GM15510 (cell line): ENCODE results near the gene PA2G4.

Experiments
- POLR2A ChIP-seq: IDR thresholded peaks from 3 replicates; pipeline ENCODE4 v1.6.1; 2011; ENCODE audit warnings: borderline replicate concordance; ENCODE audit not compliant: insufficient read length; ENCODE audit errors: extremely low read depth

Gene PA2G4

DNA sequence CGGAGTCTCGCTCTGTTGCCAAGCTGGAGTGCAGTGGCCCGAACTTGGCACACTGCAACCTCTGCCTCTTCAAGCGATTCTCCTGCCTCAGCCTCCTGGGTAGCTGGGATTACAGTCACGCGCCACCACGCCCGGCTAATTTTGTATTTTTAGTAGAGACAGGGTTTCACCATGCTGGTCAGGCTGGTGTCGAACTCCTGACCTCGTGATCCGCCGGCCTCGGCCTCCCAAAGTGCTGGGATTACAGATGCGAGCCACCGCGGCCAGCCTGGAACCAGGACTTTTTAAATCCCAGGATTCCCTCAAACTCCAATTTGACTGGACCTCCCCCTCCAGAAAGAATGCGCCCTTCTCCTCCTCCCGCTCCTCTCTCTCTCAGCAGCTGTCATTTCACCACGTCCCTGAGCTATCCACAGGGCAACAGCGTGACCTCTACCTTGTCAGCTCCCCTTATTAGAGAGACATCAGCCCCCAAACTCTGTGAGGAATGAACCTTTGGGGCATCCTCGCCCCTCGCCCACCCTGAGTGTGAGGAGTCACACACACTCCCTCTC, 25.7 kb downstream of the PA2G4 start:
- TF ChIP-seq POLR2A, result no peak

DNA sequence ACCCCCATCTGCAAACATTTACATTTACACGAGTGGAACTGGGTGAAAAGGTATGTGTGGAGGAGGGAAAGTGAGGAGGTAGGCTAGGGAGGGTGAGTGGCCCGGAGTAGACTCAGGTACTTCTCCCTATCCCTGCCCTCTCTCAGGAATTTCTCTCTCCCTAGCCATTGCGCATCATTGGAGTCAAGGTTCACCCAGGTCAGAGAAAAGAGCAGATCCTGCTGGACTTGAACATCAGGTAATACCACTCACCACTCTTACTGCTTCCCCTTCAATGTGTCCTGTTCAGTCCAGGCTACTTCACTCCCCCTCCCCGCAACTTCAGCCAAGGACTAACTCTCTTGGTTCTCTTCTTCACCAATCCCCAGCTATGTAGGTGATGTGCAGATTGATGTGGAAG, 26.5 kb downstream of the PA2G4 start:
- TF ChIP-seq POLR2A, result no peak

DNA sequence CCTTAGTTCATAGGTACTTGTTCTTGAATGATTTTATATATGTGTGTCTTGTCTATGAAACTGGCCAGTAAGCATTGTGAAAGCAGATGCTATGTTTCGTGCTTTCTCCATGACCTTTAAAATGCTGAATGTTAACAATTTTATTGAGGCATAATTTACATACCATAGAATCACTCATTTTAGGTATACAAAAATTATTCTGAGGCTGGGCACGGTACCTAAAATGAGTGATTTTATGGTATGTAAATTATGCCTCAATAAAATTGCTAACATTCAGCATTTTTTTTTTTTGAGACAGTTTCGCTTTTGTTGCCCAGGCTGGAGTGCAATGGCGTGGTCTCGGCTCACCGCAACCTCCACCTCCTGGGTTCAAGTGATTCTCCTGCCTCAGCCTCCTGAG, 30.5 kb downstream of the PA2G4 start:
- TF ChIP-seq POLR2A, result no peak

DNA sequence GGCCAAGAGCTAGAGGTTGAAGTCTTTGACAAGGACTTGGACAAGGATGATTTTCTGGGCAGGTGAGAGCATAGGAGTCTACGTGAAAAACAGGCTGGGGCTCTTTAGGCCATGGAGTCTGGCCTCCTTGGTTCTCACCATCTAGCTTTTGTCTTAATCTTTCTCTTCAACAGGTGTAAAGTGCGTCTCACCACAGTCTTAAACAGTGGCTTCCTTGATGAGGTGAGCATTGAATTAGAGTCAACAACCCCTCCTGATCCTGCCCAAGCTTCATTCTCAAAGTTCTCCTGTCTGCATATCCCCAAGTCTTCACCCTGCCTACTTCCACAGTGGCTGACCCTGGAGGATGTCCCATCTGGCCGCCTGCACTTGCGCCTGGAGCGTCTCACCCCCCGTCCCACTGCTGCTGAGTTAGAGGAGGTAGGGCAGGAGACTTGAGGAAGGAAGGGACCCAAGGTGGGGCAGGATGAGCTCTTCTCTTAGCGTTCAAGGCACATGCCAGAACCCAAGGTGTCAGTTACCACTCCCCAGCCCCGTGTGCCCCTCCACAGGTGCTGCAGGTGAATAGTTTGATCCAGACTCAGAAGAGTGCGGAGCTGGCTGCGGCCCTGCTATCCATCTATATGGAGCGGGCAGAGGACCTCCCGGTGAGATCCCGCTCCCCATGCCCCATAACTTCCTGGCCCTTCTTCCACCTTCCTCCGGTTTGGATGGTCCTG, 33.7 kb downstream of the PA2G4 start:
- no peak for TF ChIP-seq POLR2A

DNA sequence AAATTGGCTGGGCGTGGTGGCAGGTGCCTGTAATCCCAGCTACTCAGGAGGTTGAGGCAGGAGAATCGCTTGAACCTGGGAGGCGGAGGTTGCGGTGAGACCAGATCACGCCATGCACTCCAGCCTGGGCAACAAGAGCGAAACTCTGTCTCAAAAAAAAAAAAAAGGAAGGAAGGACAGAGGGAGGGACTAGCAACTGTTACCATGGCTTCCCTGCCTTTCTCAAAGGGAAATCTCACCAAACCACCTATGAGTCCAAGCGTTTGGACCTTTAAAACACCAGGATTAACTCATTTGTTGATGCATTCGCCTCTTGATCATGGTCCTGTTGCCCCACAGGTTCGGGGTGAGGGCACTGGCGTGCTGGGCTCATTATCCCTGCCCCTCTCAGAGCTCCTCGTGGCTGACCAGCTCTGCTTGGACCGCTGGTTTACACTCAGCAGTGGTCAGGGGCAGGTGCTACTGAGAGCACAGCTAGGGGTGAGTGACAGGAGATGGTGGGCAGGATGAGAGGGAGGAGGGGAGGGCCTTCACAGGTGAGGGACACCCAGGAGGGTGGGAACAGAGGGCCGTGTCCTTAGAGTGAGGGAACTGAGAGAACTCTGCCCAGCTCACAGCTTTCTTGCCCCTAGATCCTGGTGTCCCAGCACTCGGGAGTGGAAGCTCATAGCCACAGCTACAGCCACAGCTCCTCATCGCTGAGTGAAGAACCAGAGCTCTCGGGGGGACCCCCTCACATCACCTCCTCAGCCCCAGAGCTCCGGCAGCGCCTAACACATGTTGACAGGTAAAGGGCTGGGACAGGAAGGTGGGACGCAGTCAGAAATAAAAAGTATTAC, 37.8 kb downstream of the PA2G4 start:
- no peak for TF ChIP-seq POLR2A

DNA sequence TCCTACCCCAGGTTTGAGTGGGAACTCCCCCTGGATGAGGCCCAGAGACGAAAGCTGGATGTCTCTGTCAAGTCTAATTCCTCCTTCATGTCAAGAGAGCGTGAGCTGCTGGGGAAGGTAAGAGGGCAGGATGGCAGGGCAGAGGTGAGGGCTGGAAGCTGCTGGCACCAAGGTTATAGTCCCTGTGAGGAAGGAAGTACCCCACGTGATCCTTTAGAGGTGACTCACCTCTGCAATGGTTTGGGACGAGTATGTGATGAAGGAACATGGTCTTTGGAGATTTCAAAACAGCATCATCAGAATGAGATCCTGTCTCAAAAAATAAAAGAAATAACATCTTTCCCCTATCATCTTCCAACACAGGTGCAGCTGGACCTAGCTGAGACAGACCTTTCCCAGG, 38.9 kb downstream of the PA2G4 start:
- TF ChIP-seq POLR2A, result no peak

DNA sequence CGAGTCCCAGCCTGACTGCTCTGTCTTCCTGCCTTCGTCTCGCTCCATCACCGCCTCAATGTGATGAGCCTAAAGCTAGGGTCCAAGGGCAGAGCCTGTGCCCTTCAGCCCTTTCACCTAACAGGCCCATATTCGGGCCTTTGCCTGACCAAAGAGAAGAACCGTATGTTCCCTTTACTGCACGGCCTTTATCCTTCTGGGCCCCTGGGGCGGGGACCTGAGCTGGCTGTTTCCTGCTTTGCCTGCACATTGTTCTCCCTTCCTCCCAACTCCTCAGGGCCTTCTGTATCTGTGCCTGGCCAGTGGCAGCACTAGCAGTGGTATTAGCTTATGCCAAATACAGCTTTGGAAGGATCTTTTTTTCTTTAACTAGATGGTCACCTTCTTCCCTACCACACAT, 39.5 kb downstream of the PA2G4 start:
- TF ChIP-seq POLR2A, result no peak

DNA sequence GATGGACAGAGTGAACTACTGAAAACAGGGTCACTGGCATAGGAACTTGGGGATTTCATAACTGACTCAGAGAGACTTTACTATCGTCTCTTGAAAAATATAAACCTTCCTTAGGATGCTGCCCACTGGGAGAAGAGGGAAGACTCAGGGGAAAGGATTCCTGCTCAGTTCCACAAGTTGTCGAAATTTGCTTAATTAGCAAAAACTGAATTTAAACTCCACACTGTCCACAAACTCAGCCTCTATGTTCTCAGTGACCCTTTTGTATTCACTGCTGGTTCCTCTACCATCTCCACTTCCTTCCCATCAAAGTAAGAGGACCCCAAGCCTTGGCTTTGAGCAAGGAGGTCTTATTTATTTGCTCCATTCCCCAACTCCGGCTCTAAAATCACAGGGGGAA, 40.9 kb downstream of the PA2G4 start:
- TF ChIP-seq POLR2A, result no peak

DNA sequence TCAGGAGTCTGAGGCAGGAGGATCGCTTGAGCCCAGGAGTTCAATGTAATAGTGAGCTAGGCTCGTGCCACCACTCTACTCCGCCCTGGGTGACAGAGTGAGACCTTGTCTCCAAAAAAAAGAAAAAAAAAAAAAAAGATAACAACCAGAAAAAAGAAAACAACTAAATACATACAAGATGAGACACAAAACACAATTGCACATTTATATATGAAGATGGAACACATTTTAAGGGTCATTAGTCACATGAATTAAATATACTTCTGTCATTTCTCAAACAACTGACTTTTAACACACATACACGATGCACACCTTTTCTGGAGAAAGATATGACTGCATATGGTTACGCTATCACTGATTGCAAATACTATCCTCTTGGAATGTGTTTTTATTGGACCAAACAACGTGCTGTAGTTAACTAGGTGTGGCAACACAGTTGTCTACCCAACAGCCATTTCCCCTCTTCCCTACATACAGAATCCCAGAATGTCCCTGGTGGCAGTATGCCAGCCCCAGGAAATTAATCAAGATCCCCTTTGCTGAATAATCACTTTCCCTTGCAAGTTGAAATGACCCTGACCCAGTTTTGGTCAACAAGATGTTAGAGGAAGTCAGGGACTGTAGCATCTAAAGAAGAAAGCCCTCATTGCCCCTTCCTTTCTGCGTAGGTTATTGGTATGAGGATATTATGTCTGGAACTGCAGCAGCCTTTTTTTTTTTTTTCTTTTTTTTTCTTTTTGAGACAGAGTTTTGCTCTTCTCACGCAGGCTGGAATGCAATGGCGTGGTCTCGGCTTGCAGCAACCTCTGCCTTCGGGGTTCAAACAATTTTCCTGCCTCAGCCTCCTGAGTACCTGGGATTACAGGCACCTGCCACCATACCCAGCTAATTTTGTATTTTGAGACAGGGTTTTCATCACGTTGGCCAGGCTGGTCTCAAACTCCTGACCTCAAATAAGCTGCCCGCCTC, 42.4 kb downstream of the PA2G4 start:
- TF ChIP-seq POLR2A, result no peak

DNA sequence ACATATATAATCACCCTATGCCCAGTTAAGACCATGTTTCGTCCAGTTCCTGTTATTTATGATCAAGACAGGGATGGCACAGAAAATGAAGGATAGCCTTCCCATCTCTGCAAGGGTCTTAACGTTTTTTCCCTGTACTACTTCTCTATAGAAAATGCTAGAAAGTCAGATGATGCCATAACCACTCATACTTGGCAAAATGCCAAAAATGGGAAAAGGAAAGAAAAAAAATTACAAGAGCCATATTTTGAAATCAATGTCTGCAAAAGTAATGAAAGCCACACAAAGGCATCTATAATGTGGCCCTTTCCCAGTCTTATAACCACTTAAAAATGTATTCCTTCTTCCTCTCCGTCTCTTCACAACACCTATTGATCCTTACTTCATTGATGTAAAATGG, 46.2 kb downstream of the PA2G4 start:
- no peak for TF ChIP-seq POLR2A

DNA sequence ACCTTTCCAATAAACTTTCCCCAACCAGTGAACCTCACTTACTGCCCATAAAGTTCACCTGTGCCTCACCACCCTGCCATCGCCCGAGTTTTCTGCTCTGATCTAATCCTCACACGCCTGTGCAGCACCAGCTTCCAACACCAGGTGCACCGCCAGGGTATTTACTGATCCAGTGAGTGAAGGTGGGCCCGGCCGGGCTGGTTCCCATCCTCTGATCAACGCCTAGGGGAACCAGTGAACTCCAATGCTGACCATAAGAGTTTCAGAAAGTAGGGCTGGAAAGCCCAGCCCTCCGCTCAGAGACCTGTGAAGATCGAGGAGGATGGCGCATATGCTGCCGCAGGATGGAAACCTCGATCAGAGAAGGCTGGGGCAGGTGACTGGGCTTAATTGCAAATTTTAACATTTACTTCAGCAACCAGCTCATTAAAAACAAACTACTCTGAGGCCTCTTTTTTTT, 47.3 kb downstream of the PA2G4 start:
- TF ChIP-seq POLR2A, result no peak

DNA sequence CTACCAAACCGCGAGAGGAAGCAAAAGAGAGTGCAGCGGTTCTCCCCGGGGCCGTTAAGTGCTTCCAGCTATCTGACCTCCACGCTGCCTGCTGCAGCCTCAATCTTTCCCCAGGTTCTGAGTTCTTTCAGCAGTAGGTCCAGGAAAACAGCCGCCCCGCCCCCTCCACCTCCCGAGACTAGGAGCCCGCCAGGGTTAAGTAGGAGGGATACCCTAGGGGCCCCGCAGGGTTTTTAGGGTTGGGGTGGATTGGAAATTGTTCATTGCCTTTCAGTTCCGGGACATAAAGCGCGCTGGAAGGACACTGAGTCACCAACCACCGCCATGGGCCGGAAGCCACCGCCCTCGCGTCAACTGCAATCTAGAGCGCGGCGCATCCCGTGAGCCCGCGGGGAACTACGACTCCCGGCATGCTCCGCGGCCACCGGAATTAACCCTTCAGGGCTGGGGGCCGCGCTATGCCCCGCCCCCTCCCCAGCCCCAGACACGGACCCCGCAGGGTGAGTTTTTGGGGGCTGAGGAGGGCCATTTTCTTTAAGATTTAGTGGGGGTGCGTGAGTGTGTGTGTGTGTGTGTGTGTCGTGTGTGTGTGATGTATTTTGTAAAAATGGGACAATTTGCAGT, 47.9 kb downstream of the PA2G4 start, which contains the start of gene MYL6B:
TSS of gene MYL6B (plus strand) at position 456 of the 624 bp plus-strand sequence. CDS start 1,332 bp downstream, outside the sequence.
- peak; percentile 80 for TF ChIP-seq POLR2A

DNA sequence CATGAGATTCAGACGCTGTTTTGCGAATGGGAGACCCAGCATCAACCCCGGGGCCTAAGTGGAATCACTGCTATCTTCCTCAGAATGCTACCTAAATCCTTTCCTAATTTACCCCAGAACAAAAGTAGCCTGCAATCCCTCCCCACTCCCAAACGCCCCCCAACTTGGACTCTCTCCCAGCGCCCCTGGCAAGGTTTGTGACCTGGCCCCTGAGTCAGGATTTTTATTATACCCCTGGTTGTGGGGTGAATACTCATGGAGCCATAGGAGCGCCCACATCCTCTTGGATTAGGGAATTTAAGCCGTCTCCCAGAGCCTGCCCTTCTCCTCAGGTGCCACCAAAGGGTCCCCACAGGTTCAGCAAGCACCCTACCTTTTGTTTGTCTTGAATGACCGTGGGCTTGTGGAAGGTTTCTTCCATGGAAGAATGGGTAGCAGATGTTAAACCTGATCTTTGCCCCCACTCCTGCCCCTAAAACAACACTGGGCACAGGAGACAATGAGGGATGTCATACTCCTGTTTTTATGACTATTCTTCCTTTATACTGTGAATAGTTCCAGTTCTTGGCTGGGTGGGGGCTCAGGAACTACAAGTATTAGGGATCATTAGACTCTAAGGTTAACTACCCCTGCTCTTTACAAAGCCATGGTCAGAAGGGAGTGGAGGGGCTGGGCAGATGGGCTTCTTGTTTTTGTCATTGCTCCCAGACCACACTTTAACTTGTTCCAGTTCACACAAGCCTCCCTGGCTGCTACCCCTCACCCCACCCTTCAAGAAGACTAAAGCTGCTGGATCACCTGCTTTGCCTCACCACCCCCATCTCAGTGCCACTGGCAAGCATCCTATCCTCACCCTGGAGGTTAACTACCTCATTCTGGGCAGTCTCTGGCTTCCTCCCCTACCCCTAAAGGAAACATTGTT, 48.7 kb downstream of the PA2G4 start:
- no peak for TF ChIP-seq POLR2A
